HG03442 (cell line): ENCODE results near the gene MED16.

Experiments used
- ATAC-seq: cut with Tn5 transposase; IDR thresholded peaks from one replicate; pipeline ENCODE4 v1.9.1; 2021; ENCODE audit warnings: mild to moderate bottlenecking, moderate library complexity; ENCODE audit not compliant: unreplicated experiment

MED16 gene, protein sequence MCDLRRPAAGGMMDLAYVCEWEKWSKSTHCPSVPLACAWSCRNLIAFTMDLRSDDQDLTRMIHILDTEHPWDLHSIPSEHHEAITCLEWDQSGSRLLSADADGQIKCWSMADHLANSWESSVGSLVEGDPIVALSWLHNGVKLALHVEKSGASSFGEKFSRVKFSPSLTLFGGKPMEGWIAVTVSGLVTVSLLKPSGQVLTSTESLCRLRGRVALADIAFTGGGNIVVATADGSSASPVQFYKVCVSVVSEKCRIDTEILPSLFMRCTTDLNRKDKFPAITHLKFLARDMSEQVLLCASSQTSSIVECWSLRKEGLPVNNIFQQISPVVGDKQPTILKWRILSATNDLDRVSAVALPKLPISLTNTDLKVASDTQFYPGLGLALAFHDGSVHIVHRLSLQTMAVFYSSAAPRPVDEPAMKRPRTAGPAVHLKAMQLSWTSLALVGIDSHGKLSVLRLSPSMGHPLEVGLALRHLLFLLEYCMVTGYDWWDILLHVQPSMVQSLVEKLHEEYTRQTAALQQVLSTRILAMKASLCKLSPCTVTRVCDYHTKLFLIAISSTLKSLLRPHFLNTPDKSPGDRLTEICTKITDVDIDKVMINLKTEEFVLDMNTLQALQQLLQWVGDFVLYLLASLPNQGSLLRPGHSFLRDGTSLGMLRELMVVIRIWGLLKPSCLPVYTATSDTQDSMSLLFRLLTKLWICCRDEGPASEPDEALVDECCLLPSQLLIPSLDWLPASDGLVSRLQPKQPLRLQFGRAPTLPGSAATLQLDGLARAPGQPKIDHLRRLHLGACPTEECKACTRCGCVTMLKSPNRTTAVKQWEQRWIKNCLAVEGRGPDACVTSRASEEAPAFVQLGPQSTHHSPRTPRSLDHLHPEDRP

GRCh38 chr19:892894-893689 lies at the start of gene MED16, which contains the start of gene RNU6-9:
Gene MED16 (minus strand): TSS chr19:893187. CDS start chr19:891131, 2,056 bp downstream.
Gene RNU6-9 (plus strand): TSS chr19:893484.
- ATAC-seq: peak; percentile 79

GRCh38 chr19:942133-942645 lies 49.2 kb upstream of the MED16 start:
- no peak for ATAC-seq

GRCh38 chr19:941292-942132 lies 48.5 kb upstream of the MED16 start:
- ATAC-seq: no peak

GRCh38 chr19:940591-941291 lies 47.8 kb upstream of the MED16 start:
- peak; percentile 51 for ATAC-seq

- no peak for ATAC-seq
Measured at GRCh38 chr19:939922-940321, 46.9 kb upstream of the MED16 start.

GRCh38 chr19:939439-939838 lies 46.5 kb upstream of the MED16 start:
- ATAC-seq: no peak

- no peak for ATAC-seq
Measured at GRCh38 chr19:938233-938923, 45.4 kb upstream of the MED16 start.

DNA sequence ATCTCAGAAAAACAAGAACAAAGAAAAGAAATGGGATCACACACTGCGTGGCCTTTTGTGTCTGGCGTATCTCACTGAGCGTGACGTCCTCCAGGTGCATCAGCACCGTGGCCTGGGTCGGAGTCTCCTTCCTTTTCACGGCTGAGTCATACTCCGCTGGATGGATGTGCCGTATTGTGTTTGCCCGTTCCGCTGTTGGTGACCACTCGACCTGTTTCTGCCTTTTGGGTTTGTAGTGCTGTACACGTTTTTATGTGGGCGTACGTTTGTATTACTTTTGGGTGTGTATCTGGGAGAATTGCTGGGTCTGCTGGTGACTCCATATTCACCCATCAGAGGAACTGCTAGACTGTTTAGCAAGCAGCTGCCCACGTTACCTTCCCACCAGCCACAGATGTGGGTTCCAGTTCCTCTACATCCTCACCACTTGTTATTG lies 44.3 kb upstream of the MED16 start:
- no peak for ATAC-seq

- no peak for ATAC-seq
Measured at GRCh38 chr19:936175-936546, 43.2 kb upstream of the MED16 start.

GRCh38 chr19:934865-935479 lies 42.0 kb upstream of the MED16 start:
- no peak for ATAC-seq

GRCh38 chr19:934197-934840 lies 41.3 kb upstream of the MED16 start:
- no peak for ATAC-seq

GRCh38 chr19:933553-933882 lies 40.5 kb upstream of the MED16 start:
- ATAC-seq: no peak

DNA sequence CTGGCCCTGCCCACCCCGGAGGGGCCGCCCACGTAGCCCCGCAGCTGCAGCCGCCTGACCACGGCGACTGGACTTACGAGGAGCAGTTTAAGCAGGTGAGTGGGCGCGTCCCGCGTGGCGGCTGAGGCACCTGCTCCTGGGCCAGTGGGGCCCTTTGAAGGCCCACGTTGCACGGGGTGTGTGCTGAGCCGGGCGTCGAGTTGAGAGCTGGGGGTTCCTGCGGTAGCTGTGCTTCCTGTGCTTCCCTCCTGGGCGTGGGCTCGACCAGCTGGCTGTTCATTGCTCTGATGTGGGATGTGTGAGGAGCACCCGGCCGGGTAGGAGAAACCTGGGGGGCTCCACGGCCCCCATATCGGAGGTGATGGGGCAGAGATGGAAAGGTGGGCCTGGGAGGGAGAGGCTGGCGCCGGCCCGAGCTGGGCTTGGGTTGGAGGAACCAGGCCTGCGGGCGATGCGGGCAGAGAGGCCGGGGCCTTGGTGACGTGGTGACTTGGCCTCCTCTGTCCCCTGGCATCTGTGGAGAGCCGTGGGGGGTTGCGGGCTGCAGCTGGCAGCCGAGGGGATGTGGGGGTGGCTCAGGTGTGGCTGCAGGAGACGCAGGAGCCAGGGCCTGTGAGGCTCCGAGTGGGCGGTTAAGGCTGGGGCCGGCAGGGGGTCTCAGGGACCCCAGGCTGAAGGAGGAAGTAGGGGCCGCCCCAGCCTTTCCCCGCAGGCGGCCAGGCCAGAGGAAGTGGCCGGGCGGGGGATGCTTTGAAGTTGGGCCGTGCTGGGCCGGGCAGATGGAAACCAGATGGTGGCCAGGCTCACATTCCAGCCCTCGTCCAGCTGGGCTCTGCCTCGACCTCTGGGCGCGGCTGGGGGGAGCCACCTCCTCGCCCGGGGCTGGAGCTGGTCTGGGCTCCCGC lies 39.9 kb upstream of the MED16 start:
- ATAC-seq: no peak

DNA sequence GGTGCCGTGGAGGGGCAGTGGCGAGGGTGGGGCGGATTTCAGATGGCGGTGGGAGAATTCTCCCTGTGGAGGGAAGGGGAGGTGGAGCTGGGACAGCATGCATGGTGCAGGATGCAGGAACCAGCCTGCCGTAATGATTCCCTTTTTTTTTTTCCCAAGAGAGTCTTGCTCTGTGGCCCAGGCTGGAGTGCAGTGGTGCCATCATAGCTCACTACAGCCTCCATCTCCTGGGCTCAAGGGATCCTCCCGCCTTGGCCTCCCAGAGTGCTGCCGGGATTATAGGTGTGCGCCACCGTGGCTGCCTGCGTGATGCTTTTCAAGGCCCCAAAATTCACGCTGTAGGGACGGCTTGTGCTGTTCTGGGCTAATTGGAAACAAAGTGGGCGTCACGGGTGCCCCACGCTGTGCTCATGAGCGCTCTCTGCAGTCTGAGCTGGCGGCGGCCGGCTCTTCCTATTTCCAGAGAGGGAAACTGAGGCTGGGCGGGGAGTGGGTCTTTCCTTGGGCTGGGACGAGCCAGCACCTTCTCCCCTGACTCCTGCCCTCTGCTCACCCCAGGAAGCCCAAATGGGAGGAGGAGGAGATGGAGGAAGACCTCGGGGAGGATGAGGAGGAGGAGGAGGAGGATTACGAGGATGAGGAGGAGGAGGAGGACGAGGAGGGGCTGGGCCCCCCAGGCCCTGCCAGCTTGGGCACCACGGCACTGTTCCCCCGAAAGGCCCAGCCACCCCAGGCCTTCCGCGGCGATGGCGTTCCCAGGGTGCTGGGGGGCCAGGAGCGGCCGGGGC lies 39.1 kb upstream of the MED16 start:
- ATAC-seq: no peak

GRCh38 chr19:929891-930258 lies 36.9 kb upstream of the MED16 start:
- no peak for ATAC-seq

DNA sequence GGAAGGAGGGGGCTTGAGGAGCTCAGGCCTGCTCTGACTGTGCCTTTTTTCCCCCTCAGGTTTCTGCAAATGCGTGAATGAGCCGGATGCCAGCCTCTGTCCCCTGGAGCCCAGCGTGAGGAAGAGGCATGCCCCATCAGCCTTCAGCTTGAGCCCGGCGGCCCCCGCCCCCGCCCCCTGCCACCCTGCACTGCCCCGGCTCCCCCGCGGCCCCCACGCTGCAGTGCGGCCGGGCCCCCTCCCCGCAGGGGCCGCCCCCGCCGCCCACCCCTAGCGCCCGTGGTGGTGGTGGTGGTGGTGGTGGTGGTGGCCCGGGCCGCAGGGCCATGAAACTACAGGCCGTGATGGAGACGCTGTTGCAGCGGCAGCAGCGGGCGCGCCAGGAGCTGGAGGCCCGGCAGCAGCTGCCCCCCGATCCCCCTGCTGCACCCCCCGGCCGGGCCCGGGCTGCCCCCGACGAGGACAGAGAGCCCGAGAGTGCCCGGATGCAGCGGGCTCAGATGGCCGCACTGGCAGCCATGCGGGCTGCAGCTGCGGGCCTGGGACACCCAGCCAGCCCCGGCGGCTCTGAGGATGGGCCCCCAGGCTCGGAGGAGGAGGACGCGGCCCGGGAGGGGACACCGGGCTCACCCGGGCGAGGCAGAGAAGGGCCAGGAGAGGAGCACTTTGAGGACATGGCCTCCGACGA lies 36.4 kb upstream of the MED16 start:
- no peak for ATAC-seq
